ENCODE measurements around the gene CES3.

Gene CES3

GRCh38 chr16:66961065-66961744, at the start of gene CES3:
Gene CES3 (plus strand): TSS chr16:66961266. CDS start chr16:66961308, 42 bp downstream.
- peak; percentile 56 for DNase-seq

GRCh38 chr16:66911801-66912200, 49.3 kb upstream of the CES3 start:
- no peak for DNase-seq

GRCh38 chr16:66913081-66913480, 48.0 kb upstream of the CES3 start:
- no peak for DNase-seq

- no peak for DNase-seq
Observed at GRCh38 chr16:66913711-66914110, 47.4 kb upstream of the CES3 start.

- no peak for DNase-seq
Observed at GRCh38 chr16:66914541-66914940, 46.5 kb upstream of the CES3 start.

- DNase-seq = no peak
Observed at GRCh38 chr16:66915041-66915440, 46.0 kb upstream of the CES3 start.

GRCh38 chr16:66916518-66916917, 44.5 kb upstream of the CES3 start:
- no peak for DNase-seq

GRCh38 chr16:66917741-66918140, 43.3 kb upstream of the CES3 start:
- no peak for DNase-seq

- DNase-seq = no peak
Observed at GRCh38 chr16:66918355-66918754, 42.7 kb upstream of the CES3 start.

GRCh38 chr16:66918803-66919568, 42.1 kb upstream of the CES3 start, which contains the start of gene CDH16:
Gene CDH16 (minus strand): TSS chr16:66918885. CDS start chr16:66918065, 820 bp downstream.
- no peak for DNase-seq

GRCh38 chr16:66919569-66920298, 41.3 kb upstream of the CES3 start:
- no peak for DNase-seq

- DNase-seq = no peak
Observed at GRCh38 chr16:66920299-66920590, 40.8 kb upstream of the CES3 start.

- DNase-seq = no peak
Observed at GRCh38 chr16:66920924-66921680, 40.0 kb upstream of the CES3 start.

- no peak for DNase-seq
Observed at GRCh38 chr16:66921729-66922450, 39.2 kb upstream of the CES3 start.

GRCh38 chr16:66923247-66923731, 37.8 kb upstream of the CES3 start:
- no peak for DNase-seq

- no peak for DNase-seq
Observed at GRCh38 chr16:66923866-66924265, 37.2 kb upstream of the CES3 start.

- DNase-seq = no peak
Observed at GRCh38 chr16:66924527-66925321, 36.3 kb upstream of the CES3 start.

- DNase-seq = no peak
Observed at GRCh38 chr16:66925322-66925840, 35.7 kb upstream of the CES3 start, which contains the start of gene RRAD. Gene RRAD (minus strand): TSS chr16:66925535. CDS start chr16:66925179, 356 bp downstream.

GRCh38 chr16:66926171-66926947, 34.7 kb upstream of the CES3 start:
- no peak for DNase-seq

GRCh38 chr16:66926961-66927436, 34.1 kb upstream of the CES3 start:
- no peak for DNase-seq
